Hepatocyte (in vitro differentiated cells): ENCODE measurements around the gene TLK2.
"Not testable (repeated sequence)": the region's sequence is repeated elsewhere in the genome, so short reads cannot be mapped to it uniquely, and the experiment has no call there.

ENCODE experiments used
- EZH2 ChIP-seq: fragments of 200-600 bp; sonication (generic); IDR thresholded peaks from 2 replicates; pipeline ENCODE4 v1.6.1; 2016; ENCODE audit warnings: antibody characterized with exemption, mild to moderate bottlenecking, borderline replicate concordance
- EZH2phosphoT487 ChIP-seq: fragments of 200-600 bp; sonication (generic); IDR thresholded peaks from one replicate; pipeline ENCODE4 v1.6.1; 2018; ENCODE audit warnings: antibody characterized with exemption, mild to moderate bottlenecking, low read depth, moderate library complexity; ENCODE audit not compliant: unreplicated experiment, severe bottlenecking
- TF ChIP-seq, protein P1 (sequence below): fragments of 200-600 bp; sonication (generic); IDR thresholded peaks from 2 replicates; pipeline ENCODE4 v1.5.1; 2016; ENCODE audit warnings: antibody characterized with exemption, mild to moderate bottlenecking; ENCODE audit not compliant: poor library complexity

DNA sequence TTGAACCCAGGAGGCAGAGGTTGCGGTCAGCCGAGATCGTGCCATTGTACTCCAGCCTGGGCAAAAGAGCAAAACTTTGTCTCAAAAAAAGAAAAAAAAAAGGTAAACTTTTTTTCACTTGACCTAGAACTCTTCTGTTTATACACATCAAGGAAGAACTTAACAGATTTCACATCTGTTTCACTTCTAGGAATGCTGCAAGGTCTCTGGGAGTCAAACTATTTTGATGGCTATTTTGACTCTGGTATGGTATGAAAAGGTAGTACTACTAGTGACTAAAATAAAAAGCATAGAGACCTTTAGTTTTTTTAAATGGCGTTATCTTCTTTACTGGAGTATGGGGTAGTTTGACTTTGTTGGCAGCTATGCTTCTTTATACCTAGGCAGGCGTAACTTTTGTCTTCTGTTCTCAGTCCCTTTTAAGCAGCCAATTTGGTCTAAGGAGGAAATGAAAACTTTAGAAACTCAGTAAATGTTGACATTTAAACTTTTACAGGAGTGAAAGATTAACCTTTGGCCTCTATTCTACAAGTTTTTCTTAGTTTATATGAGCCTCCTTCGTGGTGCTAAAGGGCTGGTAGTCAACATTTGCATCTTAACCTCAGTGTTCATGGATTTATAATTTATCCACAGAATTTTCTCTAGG, 28.7 kb downstream of the TLK2 start:
- TF ChIP-seq EZH2phosphoT487, EZH2: not testable (repeated sequence)
- TF ChIP-seq, protein P1, sequence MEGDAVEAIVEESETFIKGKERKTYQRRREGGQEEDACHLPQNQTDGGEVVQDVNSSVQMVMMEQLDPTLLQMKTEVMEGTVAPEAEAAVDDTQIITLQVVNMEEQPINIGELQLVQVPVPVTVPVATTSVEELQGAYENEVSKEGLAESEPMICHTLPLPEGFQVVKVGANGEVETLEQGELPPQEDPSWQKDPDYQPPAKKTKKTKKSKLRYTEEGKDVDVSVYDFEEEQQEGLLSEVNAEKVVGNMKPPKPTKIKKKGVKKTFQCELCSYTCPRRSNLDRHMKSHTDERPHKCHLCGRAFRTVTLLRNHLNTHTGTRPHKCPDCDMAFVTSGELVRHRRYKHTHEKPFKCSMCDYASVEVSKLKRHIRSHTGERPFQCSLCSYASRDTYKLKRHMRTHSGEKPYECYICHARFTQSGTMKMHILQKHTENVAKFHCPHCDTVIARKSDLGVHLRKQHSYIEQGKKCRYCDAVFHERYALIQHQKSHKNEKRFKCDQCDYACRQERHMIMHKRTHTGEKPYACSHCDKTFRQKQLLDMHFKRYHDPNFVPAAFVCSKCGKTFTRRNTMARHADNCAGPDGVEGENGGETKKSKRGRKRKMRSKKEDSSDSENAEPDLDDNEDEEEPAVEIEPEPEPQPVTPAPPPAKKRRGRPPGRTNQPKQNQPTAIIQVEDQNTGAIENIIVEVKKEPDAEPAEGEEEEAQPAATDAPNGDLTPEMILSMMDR: not testable (repeated sequence)
